ENCODE measurements around the gene SCRT2.
"Not testable (repeated sequence)": the region's sequence is repeated elsewhere in the genome, so short reads cannot be mapped to it uniquely, and the experiment has no call there.

SCRT2 gene

DNA sequence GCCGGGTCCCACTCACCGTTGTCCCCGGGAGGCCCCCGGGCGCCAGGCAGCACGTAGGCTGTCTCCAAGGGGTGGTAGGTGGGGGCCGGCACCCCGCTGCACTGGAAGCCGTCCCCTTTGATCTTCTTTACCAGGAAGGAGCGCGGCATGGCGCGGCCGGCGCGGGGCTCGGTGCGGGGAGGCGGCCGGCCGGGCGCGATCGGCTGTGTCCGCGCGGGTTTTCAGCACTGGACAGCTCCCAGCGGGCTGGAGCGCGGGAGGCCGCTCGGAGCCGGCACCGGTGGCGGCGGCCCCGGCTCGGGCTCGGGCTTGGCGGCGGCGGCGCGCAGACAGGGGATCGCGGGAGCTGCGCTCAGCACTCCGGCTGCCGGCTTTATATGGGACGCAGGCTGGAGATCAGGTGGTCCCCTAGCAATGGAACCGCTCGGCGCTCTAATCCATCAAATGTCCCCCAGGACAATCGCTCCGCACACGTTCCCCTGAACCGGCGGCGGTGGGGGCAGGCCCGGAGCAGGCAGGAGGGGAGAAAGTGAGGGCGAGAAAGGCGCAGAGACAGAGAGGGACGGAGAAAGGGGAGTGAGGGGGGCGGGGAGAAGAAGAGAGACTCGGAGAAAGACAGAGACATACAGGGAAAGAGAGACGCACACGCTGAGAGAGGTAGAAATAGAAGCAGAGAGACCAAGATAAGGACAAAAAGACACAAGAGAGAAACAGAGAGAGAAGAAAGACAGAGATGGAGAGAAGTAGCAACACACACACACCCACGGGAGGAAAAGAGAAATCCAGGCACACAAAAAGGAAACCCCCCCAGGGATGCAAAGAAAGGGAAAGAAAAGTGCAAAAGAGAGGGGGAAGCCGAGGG is at the start of gene SCRT2:
SCRT2 (minus strand) TSS at position 350 of the 862 bp plus-strand sequence; CDS start at position 149, 201 bp downstream.
- peak; percentile 78 for DNase-seq

DNA sequence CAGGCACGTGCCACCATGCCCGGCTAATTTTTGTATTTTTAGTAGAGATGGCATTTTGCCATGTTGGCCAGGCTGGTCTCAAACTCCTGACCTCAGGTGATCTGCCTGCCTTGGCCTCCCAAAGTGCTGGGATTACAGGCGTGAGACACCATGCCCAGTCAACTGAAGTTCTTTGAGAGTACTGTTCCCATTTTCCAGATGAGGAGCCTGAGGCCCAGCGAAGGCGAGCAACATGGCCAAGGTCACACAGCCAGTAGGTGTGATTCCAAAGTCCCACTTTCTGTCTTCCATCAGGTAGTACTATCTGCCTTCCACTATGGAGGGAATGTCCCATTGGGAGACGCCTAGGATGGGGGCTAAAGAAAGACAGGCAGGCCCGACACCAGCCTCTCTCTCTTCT is 49.2 kb upstream of the SCRT2 start:
- not testable (repeated sequence) for DNase-seq

DNA sequence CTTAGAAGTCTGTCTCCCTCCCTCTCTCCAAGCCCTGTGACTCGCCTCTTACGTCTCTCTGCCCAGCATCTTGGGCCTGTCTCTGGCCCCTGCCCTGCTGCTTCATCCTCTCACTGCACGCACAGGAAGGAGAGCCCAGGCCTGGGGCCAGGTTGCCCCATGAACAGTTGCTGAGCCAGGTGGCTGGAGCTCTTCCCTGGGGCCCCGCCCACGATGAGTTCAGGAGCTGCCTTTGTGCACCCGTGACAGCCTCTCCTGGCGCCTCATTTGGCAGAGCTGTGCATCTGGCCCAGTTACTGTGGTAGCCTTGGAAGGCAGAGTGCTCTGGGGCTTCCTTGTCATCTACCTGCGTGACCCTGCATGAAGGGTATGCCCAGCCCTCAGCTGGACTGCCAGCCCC is 48.2 kb upstream of the SCRT2 start:
- no peak for DNase-seq

DNA sequence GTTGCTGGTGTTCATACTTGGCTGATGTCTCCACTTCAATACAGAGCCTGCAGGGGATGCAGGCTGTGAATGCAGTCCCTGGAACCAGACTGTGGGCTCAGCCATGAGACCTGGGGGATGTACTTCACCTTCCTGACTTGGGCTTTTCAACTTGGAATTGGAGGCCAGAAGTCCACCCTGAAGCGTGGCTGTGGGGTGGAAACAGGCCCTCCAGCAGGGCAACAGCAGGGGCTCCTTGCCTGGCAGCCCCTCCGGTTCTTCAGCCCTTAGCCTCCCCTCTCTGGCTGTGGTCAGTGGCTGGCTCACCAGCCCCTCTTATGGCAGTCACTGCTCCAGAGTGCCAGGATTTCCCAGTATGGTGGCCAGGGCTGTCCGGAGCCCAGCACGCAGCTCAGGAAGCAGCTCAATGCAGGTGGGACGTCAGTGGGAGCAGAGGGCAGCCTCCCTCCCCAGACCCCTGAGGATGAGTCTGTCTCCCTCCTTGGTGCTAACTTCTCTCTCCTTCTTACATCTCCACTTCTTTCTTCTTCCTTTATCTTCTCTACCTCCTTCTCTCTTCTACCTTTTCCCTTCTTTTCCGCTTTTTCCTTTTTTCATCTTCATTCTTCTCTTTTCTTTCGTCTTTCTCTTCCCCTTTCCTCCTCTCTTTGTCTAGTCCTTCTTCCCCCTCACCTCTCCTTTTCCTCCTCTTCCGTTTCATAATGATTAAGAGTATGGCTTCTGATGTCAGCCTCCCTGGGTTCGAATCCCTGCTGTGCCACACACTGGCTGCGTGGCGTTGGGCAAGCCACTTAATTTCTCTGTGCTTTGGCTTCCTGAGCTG is 47.4 kb upstream of the SCRT2 start:
- no peak for DNase-seq

DNA sequence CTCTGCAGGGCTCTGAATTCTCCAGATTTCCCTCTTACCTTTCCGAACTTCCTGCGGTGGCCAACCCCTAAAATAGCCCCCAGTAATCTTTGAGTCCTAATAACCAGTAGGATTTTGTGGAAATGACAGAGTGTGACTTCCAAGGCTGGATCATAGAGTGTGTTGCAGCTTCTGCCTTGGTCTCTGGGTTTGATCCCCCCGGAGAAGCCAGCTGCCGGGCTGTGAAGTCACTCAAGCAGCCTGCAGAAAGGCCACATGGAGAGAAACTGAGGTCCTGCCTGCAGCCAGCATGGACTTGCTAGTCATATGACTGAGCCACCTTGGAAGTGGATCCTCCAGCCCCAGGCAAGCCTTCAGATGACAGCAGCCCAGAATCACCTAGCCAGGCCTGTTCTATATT is 46.3 kb upstream of the SCRT2 start:
- DNase-seq = no peak

DNA sequence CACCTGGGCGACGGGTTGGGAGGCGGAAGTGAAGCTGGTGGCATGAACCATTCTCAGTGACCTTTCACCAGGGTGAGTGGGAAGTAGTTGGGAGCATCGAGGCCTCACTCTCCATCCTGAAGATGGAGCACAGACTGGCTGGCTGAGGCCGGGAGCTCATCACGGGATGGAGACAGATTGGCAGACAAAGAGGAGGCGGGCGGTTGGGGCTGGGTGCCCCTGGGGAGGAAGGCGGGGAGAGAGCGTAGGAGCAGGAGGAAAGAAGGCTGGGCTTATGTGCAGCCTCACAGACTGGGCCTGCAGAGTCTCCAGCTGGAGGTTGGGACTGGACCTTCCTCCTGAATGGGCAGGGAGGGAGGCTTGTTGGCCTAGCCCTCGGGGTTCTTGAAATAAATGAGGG is 44.2 kb upstream of the SCRT2 start:
- DNase-seq = no peak

DNA sequence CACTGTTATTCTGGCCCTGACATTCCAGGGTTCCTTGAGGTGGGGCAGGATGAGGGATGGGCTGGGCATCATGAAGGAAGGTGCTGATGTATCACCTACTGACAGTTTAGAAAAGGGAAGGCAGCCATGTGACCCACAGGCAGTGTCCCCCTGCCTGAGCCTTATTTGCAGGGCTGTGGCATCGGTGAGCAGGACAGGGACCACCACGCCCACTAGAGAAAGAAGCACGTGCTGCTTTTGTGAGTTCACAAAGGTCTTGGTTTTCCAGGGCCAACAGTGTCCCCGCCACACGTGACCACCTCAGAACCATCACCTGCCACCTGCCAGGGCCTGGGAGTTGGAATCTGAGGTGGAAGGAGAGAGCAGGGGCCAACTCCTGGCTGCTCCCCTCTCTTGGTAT is 43.5 kb upstream of the SCRT2 start:
- DNase-seq = no peak

DNA sequence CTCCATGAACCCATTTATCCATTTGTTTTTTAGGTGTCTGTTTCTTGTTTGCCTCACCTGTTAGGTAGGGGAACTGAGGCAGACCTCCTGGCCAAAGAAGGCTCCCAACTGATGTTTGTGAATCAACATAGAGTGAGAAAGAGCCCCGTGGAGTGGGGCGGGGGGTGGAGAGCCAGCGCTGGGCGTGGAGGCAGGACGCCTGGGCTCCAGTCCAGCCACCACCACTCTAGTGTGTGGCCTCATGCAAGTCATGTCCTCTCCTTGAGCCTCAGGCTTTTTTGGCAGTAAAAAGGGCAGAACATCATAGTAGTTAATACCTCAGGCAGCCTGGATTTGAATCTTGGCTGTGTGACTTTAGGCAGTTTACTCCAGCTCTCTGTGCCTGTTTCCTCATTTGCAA is 42.2 kb upstream of the SCRT2 start:
- no peak for DNase-seq

DNA sequence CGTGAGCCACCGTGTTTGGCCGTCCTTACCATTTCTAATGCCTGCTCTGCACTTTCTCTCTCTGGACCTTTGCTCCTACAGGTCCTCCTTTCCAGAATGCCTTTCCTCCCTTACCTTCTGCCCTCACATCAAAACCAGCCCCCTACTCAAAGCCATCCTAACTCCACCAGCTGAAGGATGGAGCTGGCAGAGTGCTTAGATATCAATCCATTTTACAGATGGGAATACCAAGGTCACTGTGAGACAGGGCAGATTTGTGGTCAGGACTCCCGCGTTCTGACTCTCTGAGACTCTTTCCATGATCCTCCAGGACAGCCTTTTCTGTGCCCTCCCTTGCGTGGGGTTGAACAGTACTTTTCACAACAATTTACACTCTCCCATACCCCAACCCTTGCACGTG is 41.7 kb upstream of the SCRT2 start:
- no peak for DNase-seq

DNA sequence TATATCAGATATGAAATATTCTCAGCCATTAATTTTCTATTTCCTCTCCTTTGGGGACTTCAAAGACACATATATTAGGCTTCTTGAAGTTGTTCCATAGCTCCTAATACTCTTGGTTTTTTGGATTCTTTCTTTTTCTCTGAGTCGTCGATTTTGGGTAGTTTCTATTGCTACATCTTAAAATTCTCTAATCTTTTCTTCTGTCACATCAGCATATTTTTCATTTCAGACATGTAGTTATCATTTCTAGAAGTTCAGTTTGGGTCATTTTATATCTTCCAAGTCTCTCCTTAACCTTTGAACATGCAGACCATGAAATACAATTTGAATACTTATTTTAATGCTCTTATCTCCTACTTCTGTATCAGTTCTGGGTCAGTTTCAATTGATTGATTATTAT is 38.9 kb upstream of the SCRT2 start:
- no peak for DNase-seq

DNA sequence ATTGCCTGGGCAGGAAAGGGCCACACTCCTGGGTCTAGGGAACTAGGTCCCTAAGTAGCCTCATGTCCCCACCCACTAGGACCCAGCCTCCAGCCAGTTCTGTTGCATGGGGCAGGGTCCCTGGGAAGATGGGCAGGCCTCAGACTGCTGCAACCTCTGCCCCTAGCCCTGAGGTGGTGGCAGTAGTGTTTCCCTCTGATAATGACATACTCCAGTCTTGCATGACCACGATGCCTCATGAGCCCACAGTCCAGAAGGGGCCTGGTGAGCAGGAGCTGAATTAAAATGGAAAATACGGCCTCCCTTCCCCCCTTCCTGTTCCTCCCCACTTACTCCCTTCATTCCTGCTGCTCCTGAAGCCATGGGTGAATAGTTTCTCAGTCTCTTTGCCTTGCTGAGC is 36.0 kb upstream of the SCRT2 start:
- no peak for DNase-seq

DNA sequence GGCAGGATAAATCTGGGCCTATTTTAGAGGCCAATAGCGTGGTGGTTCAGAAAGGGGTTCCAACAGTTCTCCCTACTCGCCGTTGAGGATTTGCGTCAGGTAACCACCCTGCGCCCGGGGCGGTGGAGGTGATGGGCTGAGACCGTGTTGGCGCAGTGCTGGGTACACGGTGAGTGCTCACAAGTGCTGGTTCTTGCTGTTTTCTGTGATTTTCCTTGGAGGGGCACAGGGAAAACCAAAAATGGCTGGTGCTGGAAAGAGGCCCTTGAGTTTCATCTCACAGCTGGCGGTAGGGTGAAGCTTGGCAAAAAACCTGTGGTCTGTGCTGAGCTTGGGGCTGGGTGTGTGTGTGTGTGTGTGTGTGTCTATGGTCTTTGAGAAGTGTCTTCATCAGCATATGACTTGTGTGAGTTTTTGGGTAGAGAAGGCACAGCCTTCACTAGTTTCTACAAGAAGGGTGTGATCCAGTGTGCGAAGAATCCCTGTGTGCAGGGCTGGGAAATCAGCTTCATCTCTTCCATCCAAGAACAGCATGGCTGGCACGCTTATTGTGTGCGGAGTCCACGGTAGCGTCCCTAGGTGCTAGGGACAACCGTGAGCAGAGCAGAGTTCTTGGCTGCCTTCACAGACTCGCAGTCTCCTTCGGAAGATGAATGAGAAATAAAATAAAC is 35.3 kb upstream of the SCRT2 start:
- DNase-seq = no peak

DNA sequence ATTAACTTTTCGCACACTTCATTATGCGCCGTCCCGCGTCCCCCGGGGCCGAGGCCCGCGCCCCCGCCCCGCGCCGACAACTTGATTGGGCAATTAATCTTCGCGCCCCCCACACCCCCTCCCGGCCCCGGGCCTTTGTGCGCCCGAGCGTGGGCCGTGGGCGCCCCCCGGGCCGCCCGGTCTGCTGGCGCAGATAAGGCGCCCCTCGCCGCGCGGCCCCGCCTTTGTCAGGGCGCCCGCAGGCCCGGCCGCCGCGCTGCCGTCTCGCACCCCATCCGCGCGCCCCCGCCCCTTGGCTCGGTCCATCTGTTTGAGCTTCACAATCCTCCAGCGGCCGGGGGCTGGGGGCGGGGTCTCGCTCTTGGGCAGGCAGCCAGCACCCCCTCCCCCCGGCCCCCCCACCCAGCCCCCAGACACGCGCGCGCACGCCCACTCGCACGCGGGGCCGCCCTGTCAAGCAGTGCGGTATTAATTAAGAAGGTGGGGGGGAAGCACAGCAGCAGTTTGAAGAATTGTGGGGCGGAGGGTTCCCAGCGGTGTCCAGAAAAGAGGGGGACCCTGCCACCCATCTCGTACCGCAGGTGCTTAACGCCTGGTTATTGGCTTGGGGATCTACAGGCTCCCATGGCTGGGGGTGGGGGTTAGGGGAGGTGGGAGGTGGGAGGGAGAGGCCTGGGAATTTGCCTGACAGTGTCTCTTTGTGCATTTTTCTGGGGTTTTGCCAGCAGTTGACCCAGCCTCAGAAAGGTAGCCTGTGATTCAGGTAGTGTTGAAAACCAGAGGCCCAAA is 34.6 kb upstream of the SCRT2 start:
- DNase-seq = no peak

DNA sequence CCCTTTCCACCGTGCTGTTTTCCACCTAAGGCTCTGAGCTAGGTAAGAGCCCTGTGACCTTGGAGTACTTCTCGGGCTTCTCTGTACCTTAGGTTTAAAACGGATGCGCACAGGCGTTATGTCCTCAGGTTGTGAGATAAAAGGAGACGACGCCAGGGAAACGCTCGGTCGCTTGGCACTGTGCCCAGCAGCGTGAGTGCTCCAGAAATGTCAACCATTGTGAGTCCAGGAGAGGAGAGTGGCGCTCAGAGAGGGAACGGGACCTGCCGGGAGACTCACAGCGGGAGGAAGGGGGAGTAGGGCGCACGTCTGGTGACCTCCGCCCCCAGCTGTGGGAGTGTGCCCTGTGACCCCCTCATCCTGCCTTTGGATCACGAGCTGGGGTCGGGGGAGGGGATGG is 33.8 kb upstream of the SCRT2 start:
- no peak for DNase-seq

DNA sequence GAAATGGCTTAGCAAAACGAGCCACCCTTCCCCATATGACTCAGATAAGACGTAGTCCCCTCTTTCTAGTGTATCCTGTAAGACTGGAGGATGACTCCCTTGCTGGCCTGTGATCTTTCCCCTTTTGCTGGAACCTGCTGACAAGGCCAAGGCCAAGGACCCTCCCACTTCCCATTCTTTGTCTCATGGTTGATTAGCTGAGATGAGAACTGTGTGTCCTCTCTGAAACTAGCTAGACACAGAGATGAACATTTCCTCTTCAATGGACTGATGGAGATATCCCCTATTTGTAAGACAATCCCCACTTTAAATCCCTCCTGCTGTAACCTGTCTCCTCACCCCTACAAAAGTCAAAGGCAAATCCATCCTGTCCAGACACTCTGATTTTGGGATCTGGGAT is 33.4 kb upstream of the SCRT2 start:
- no peak for DNase-seq

DNA sequence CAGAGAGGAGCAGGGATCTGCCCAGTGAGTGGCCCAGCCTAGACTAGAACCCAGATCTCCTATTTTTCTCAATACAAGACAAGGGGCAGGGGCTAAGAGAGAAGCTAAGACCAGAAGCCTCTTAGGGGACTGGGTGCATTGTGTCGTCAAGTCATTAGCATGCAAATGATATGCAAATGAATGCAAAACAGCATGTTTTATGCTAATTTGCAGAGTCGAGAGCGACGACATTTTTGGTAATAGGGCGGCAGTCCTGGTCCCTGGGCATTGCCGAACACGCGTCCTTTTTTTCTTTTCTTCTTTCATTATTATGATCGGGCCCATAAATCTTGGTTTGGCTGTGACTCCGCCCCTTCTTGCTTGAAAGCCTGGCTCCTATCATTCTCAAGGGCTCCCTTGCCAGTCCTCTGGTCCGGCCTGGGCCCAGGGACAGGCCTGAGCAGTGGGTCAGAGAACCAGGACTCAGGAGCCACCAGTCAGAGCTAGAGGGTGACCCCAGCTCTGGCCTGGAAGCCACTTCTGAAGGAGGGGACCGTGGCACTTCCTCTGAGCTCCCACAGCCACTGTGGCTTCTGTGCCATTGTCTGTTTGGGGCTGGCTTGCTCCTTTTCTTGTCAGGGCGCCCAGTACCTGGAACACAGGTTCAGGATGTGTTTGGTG is 32.0 kb upstream of the SCRT2 start:
- DNase-seq = no peak

DNA sequence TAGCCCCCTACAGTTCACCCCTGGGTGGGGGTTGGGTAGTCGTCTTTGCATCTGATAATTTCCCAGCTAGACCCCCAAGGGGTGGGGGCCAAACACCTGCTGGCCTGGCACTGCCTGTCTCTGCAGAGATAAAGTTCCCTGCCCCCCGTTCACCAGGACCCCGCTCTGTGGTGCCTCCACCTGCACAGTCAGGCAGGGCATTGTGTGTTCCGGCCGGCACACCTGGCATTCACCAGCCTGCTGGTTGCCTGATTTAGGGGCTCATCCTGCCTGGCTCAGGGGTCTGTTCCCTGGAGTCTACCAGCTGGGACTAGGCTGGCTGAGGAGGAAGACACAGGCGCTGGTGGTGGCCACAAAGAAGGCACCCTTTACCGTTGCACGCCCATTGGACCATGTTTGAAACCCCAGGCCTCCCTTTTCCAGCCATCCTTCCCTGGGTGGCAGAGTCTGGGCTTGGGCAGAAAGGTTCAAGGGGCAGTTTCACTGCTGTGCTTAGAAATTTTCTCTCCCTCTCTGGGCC is 30.8 kb upstream of the SCRT2 start:
- DNase-seq = no peak

DNA sequence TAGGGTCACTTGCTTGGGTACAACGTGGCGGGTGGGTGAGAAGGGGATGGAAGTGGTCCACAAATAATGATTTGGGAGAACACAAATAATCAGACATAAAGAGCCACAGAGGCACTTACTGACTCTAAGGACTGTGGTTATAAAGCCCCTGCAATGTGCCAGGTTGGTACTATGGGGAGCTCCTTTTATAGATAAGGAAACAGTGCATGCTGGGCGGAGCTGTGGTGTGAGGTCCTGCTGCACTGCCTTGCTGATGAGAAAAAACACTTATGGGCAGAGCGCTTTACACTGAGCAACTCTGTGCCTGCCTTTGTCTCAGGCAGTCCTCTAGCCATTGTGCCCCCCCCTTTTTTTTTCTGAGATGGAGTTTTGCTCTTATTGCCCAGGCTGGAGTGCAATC is 29.1 kb upstream of the SCRT2 start:
- DNase-seq = no peak

DNA sequence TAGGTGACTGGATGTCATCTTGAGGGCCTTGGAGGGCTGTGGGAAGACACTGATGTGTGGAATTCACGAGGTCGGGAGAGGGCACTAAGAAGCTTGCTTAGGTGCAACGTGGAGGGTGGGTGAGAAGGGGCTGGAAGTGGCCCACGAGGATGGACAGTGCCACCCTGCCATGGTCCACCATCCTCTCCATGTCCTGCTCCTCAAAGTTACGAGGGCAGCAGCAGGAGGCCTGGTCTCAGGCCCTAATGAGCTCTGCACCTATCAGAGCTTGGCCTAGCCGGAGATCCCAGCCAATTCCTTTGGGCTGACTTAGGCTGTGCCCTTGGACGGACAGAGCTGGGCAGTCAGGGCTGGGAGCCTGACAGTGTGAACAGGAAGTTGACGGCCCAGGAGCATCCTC is 27.8 kb upstream of the SCRT2 start:
- DNase-seq = no peak

DNA sequence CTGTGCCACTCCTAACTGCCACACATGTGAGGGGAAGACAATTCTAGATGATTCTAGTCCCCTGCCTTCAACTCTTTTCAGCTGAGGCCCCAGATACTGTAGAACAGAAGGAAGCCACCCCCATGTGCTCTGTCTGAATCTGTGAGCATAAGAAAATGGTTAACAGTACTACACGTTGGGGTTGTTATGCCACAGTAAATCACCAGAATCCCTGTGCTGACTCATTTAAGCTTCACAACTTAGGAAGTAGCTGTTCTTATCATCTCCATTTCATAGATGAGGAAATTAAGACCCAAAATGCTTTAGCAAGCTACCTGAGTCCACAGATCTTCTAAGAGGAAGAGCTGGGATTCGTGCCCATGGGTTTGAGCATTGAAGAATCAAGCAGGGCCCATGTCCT is 27.4 kb upstream of the SCRT2 start:
- no peak for DNase-seq

DNA sequence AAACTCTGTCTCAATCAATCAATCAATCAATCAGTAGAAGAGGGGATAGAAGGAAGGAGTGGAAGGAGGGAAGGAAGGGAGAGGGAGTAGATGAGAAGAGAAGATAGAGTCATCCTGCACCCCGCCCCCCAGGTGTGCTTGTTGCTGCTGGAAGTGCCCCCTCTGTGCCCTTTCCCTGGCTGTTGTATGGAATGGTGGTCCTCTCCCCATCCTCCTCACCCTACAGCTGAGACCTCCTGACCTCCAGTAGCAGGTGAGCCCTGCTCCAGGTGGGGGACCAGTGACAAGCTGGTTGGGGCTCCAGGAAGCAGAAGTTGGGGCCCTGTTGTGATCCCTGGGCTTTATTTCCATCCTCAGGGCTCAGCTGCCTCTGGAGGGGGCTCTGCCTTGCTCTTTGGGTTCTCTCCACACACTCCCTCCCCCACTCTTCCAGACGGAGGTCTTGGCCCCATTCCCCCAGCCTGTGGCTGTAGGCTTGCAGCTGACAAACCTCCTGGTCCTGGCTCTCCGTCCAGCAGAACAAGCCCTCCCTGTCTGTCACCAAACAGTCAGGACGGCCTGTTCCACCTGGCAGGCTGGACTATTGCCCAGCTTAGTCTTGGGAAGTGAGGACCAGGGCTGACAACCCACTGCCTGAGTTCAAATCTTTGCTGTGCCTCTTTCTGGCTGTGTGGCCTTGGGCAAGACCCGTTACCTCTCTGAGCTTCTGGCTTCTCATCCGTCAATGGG is 26.0 kb upstream of the SCRT2 start:
- DNase-seq = no peak
